ENCODE results near the gene TTC32. TPM values are rescaled to one million over a fixed set of nuclear protein-coding genes. Genes with fewer than 3 reads are reported as not detected.
"Not testable (repeated sequence)": the region's sequence is repeated elsewhere in the genome, so short reads cannot be mapped to it uniquely, and the experiment has no call there.

Gene TTC32
- total RNA-seq, 1 donor from 2014 or later, result 19.0 TPM

DNA sequence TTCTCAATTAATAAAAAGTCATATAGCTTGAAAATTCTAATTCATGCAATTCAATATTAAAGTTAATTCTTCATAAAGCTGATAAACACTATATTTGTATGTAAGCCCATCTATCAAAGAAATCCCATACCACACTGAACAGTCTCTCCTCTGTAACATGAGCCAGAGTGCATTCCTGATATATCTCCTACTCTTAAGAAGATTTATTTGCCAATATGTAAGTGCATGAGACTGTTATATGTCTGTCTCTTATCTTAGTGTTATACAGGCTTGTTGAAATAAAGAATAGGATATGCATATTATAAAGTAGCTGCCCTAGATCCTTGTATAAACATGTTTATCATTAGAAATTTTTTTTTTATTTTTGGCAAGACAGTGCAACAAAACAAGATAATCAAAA lies 40.4 kb upstream of the TTC32 start:
- Mint-ChIP-seq H3K9me3 (no peaks in the 10 kb centered on the region), H3K4me3 (no peak overlapping the region), H3K36me3 (peaks cover 10% of the 10 kb centered on the region), H3K4me1 (ENCODE audit: unreplicated experiment) (no peaks in the 10 kb centered on the region), H3K27ac (no peak overlapping the region), H3K27me3 (no peaks in the 10 kb centered on the region)
- TF ChIP-seq CTCF (conservative IDR thresholded peaks at IDR 0.05), result no peak
- no peak for DNase-seq (ENCODE audit: extremely low spot score, unreplicated experiment)

- no peak for DNase-seq (ENCODE audit: extremely low spot score, unreplicated experiment)
- no peaks in the 10 kb centered on the region for H3K9me3 Mint-ChIP-seq
- H3K36me3 Mint-ChIP-seq, result peaks cover 15% of the 10 kb centered on the region
- H3K4me1 Mint-ChIP-seq (ENCODE audit: unreplicated experiment), result peaks cover 10% of the 10 kb centered on the region
- no peak overlapping the region for H3K27ac Mint-ChIP-seq
- H3K27me3 Mint-ChIP-seq, result no peaks in the 10 kb centered on the region
- H3K4me3 Mint-ChIP-seq, result no peak overlapping the region
- no peak for TF ChIP-seq CTCF (conservative IDR thresholded peaks at IDR 0.05)
These were observed 35.2 kb upstream of the TTC32 start for GRCh38 chr2:19937004-19937403.

- Mint-ChIP-seq H3K4me3 (no peak overlapping the region), H3K9me3 (no peaks in the 10 kb centered on the region), H3K27me3 (no peaks in the 10 kb centered on the region), H3K27ac (no peak overlapping the region), H3K36me3 (peaks cover 17% of the 10 kb centered on the region), H3K4me1 (ENCODE audit: unreplicated experiment) (peaks cover 10% of the 10 kb centered on the region)
- DNase-seq (ENCODE audit: extremely low spot score, unreplicated experiment), result no peak
- no peak for TF ChIP-seq CTCF (conservative IDR thresholded peaks at IDR 0.05)
These were observed 34.4 kb upstream of the TTC32 start for GRCh38 chr2:19936203-19936602.

GRCh38 chr2:19933351-19933981 lies 31.7 kb upstream of the TTC32 start:
- DNase-seq (ENCODE audit: extremely low spot score, unreplicated experiment), result no peak
- no peaks in the 10 kb centered on the region for H3K9me3 Mint-ChIP-seq
- H3K36me3 Mint-ChIP-seq, result peaks cover 31% of the 10 kb centered on the region
- no peak overlapping the region for H3K27ac Mint-ChIP-seq
- H3K4me1 Mint-ChIP-seq (ENCODE audit: unreplicated experiment), result peaks cover 10% of the 10 kb centered on the region
- H3K4me3 Mint-ChIP-seq, result no peak overlapping the region
- no peak for TF ChIP-seq CTCF (conservative IDR thresholded peaks at IDR 0.05)
- H3K27me3 Mint-ChIP-seq, result no peaks in the 10 kb centered on the region

DNA sequence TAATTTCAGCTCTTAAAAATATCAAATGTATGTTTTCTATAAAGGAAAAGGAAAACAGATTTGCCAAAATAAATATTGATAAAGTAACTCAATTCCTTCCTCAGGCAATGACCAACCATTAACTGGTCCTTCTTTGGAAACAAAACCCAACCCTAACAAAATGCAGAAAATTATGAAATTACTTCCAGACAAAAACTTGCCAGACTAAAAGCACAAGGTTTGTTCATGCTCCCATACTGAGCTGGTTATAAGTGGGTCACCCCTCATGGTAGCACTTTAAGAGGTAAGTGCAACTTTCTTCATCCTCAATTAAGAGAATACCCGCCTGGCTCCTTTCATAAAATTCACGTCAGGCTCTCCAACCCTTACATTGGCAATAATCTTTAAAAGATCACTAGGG lies 31.1 kb upstream of the TTC32 start:
- peaks cover 31% of the 10 kb centered on the region for H3K36me3 Mint-ChIP-seq
- H3K4me3 Mint-ChIP-seq, result no peak overlapping the region
- no peaks in the 10 kb centered on the region for H3K27me3 Mint-ChIP-seq
- no peaks in the 10 kb centered on the region for H3K9me3 Mint-ChIP-seq
- no peak overlapping the region for H3K27ac Mint-ChIP-seq
- TF ChIP-seq CTCF (conservative IDR thresholded peaks at IDR 0.05), result no peak
- DNase-seq (ENCODE audit: extremely low spot score, unreplicated experiment), result no peak
- H3K4me1 Mint-ChIP-seq (ENCODE audit: unreplicated experiment), result peaks cover 10% of the 10 kb centered on the region

- no peak for TF ChIP-seq CTCF (conservative IDR thresholded peaks at IDR 0.05)
- peaks cover 37% of the 10 kb centered on the region for H3K36me3 Mint-ChIP-seq
These were observed 27.4 kb upstream of the TTC32 start for GRCh38 chr2:19929226-19929625.

DNA sequence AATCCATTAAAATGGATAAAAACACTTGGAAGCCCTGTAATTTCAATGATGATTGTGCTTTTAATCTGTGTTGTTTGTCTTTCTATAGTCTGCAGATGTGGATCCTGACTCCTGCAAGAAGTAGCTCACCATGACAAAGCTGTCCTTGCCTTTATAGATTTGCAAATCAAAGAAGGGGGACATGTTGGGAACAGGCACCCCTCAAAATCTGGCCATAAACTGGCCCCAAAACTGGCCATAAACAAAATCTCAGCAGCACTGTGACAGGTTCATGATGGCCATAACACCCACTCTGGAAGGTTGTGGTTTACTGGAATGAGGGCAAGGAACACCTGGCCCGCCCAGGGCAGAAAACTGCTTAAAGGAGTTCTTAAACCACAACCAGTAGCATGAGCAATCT lies 26.0 kb upstream of the TTC32 start:
- not testable (repeated sequence) for H3K27me3 Mint-ChIP-seq; DNase-seq (ENCODE audit: extremely low spot score, unreplicated experiment); H3K9me3 Mint-ChIP-seq; H3K27ac Mint-ChIP-seq; H3K4me1 Mint-ChIP-seq (ENCODE audit: unreplicated experiment); H3K4me3 Mint-ChIP-seq
- H3K36me3 Mint-ChIP-seq, result peaks cover 43% of the 10 kb centered on the region

More at GRCh38 chr2:19929226-19929625, 27.4 kb upstream of the TTC32 start:
- peaks cover 10% of the 10 kb centered on the region for H3K4me1 Mint-ChIP-seq (ENCODE audit: unreplicated experiment)
- no peak for DNase-seq (ENCODE audit: extremely low spot score, unreplicated experiment)
- no peak overlapping the region for H3K27ac Mint-ChIP-seq
- peaks cover 9% of the 10 kb centered on the region for H3K9me3 Mint-ChIP-seq
- no peak overlapping the region for H3K4me3 Mint-ChIP-seq
- H3K27me3 Mint-ChIP-seq, result no peaks in the 10 kb centered on the region

DNA sequence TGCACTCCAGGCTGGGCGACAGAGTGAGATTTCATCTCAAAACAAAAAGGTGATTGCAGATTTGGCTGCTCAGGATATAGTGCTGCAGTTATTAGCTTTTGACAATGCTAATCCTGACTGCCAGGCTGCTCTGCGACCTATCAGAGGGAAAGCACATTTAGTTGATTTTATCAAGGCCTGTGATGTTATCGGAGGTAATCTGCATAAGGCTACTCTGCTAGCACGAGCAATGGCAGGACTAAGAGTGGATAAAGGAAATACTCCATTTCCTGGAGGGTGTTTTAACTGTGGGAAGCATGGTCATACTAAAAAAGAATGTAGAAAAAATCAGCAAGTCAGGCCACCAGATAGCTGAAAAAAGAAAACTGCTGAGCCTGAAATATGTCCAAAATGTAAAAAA lies 22.7 kb upstream of the TTC32 start:
- not testable (repeated sequence) for H3K27me3 Mint-ChIP-seq; H3K4me1 Mint-ChIP-seq (ENCODE audit: unreplicated experiment); H3K9me3 Mint-ChIP-seq; H3K4me3 Mint-ChIP-seq; DNase-seq (ENCODE audit: extremely low spot score, unreplicated experiment); H3K27ac Mint-ChIP-seq
- H3K36me3 Mint-ChIP-seq, result peaks cover 58% of the 10 kb centered on the region

All from type B pancreatic cell (in vitro differentiated cells).